ENCODE measurements around the gene TSEN2. TPM values are rescaled to one million over a fixed set of nuclear protein-coding genes. Genes with fewer than 3 reads are reported as not detected.

TSEN2 gene
- total RNA-seq, 1 experiment from 2014 or later, result 22.0 TPM

DNA sequence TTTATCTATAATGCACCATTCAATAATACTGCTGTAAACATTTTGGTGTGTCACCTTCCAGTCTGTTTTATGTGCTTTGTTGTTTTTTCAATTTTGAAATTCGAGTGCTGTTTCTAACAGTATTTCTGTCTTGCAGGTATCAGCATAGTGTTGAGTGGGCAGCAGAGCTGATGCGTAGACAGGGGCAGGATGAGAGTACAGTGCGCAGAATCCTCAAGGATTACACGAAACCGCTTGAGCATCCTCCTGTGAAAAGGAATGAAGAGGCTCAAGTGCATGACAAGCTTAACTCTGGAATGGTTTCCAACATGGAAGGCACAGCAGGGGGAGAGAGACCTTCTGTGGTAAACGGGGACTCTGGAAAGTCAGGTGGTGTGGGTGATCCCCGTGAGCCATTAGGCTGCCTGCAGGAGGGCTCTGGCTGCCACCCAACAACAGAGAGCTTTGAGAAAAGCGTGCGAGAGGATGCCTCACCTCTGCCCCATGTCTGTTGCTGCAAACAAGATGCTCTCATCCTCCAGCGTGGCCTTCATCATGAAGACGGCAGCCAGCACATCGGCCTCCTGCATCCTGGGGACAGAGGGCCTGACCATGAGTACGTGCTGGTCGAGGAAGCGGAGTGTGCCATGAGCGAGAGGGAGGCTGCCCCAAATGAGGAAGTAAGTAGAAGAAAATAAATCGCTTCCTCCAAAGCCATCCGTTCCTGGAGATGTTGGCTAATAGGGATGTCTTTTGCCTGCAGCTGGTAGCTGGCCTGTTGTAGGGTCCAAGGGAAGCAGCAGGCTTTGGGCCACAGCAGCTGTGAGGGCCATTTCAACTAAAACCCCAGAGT, 19.1 kb downstream of the TSEN2 start:
- DNase-seq, result no peak
- no peaks in the 10 kb centered on the region for H3K23me2 ChIP-seq (ENCODE audit: insufficient read length, low read depth, low read length, poor library complexity, severe bottlenecking)
- no peaks in the 10 kb centered on the region for H3K79me1 ChIP-seq (ENCODE audit: insufficient read depth, low read depth, low read length, poor library complexity, severe bottlenecking)
- no peak overlapping the region for H3K23ac ChIP-seq (ENCODE audit: insufficient read length, low read depth, low read length)
- no peak overlapping the region for H3K14ac ChIP-seq (ENCODE audit: insufficient read depth, low read length)
- no peak overlapping the region for H2BK15ac ChIP-seq (ENCODE audit: low read depth, low read length)
- H4K91ac ChIP-seq (ENCODE audit: insufficient read length, low read depth, low read length), result no peak overlapping the region
- H2BK120ac ChIP-seq (ENCODE audit: low read depth, low read length, poor library complexity, severe bottlenecking), result no peak overlapping the region
- no peak overlapping the region for H4K5ac ChIP-seq (ENCODE audit: insufficient read length, low read depth, low read length)
- H3K56ac ChIP-seq (ENCODE audit: insufficient read length, low read depth, low read length), result no peak overlapping the region
- H2AFZ ChIP-seq (ENCODE audit: low read length), result no peak overlapping the region
- Mint-ChIP-seq H3K36me3 (ENCODE audit: insufficient read depth in 1 of 3, low read depth in 3 of 3) (peaks cover 29 to 68% (median 63%) of the 10 kb centered on the region in 3 experiments; a peak in 6 of 7 replicates), H3K27me3 (ENCODE audit: low read depth) (no peaks in the 10 kb centered on the region), H3K27ac (peak overlapping the region in 1 of 3 experiments; percentile 75; a peak in 2 of 7 replicates), H3K9me3 (no peaks in the 10 kb centered on the region), H3K4me1 (no peaks in the 10 kb centered on the region; a peak in 1 of 4 replicates), H3K4me3 (no peak overlapping the region)
- H3K9ac ChIP-seq (ENCODE audit: extremely low read depth, insufficient read length, low read length), result no peak overlapping the region
- no peak overlapping the region for H3K4me2 ChIP-seq (ENCODE audit: insufficient read depth, insufficient read length, low read length)
- H2BK12ac ChIP-seq (ENCODE audit: insufficient read length, low read depth, low read length), result no peak overlapping the region
- no peaks in the 10 kb centered on the region for H3K4me1 ChIP-seq (ENCODE audit: insufficient read depth, low read length)
- H3K4ac ChIP-seq (ENCODE audit: low read depth, low read length), result no peak overlapping the region
- TF ChIP-seq, protein P1, sequence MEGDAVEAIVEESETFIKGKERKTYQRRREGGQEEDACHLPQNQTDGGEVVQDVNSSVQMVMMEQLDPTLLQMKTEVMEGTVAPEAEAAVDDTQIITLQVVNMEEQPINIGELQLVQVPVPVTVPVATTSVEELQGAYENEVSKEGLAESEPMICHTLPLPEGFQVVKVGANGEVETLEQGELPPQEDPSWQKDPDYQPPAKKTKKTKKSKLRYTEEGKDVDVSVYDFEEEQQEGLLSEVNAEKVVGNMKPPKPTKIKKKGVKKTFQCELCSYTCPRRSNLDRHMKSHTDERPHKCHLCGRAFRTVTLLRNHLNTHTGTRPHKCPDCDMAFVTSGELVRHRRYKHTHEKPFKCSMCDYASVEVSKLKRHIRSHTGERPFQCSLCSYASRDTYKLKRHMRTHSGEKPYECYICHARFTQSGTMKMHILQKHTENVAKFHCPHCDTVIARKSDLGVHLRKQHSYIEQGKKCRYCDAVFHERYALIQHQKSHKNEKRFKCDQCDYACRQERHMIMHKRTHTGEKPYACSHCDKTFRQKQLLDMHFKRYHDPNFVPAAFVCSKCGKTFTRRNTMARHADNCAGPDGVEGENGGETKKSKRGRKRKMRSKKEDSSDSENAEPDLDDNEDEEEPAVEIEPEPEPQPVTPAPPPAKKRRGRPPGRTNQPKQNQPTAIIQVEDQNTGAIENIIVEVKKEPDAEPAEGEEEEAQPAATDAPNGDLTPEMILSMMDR (conservative IDR thresholded peaks at IDR 0.05), result no peak
- H2BK5ac ChIP-seq (ENCODE audit: insufficient read length, low read length), result no peak overlapping the region
- H2AK5ac ChIP-seq (ENCODE audit: insufficient read length, low read length), result no peak overlapping the region
- H3K79me2 ChIP-seq (ENCODE audit: insufficient read depth, low read length), result no peaks in the 10 kb centered on the region
- no peak overlapping the region for H2BK20ac ChIP-seq (ENCODE audit: low read depth, low read length, poor library complexity, severe bottlenecking)
- no peaks in the 10 kb centered on the region for H3K27me3 ChIP-seq (ENCODE audit: insufficient read depth, low read length)
- no peak overlapping the region for H4K8ac ChIP-seq (replicated peaks; ENCODE audit: insufficient read length, low read depth, low read length)
- H3K9me3 ChIP-seq (ENCODE audit: control insufficient read depth, low read depth, low read length), result no peaks in the 10 kb centered on the region
- H3K18ac ChIP-seq (ENCODE audit: insufficient read length, low read depth, low read length), result no peak overlapping the region
- no peak overlapping the region for H3K27ac ChIP-seq (ENCODE audit: insufficient read length, low read depth, low read length)
- no peaks in the 10 kb centered on the region for H4K20me1 ChIP-seq (ENCODE audit: control insufficient read depth, insufficient read depth, insufficient read length)
- no peak overlapping the region for H3T11ph ChIP-seq (ENCODE audit: low read length)
- no CpG with 5 or more reads among the region's 18 CpGs for WGBS (ENCODE audit: extremely low coverage, insufficient read length, low lambda C conversion rate)

Data from H9 (cell line).